ENCODE data around the gene NTSR1. TPM values are rescaled to one million over a fixed set of nuclear protein-coding genes. Genes with fewer than 3 reads are reported as not detected.

Gene NTSR1
- total RNA-seq, 4 donors from 2014 or later, result 0.04 to 0.13 TPM; not detected in 2

- Histone ChIP-seq H3K27ac (no peak overlapping the region), H3K9me3 (no peaks in the 10 kb centered on the region), H3K36me3 (no peaks in the 10 kb centered on the region), H3K27me3 (peaks cover 12 to 25% (median 13%) of the 10 kb centered on the region in 3 donors), H3K4me3 (no peak overlapping the region), H3K4me1 (no peaks in the 10 kb centered on the region)
- DNase-seq (no peak), ATAC-seq (no peak)
- intact Hi-C loops (cut with DNase I; ENCODE audit: low total_unique reads) (no loop called here), in situ Hi-C loops (cut with MboI; ENCODE audit: low sequenced_read_pairs in 4 of 4) (no loop called here)
- TF ChIP-seq POLR2A (IDR thresholded peaks at IDR 0.05), result no peak
- TF ChIP-seq CTCF (IDR thresholded peaks at IDR 0.05 in 4 of 5, conservative IDR thresholded peaks at IDR 0.05 in 1 of 5), result no peak
These were observed 20.6 kb upstream of the NTSR1 start for GRCh38 chr20:62688083-62688482.

GRCh38 chr20:62688855-62689460 is 19.7 kb upstream of the NTSR1 start:
- H3K27ac ChIP-seq, result no peak overlapping the region
- TF ChIP-seq POLR2A (IDR thresholded peaks at IDR 0.05) (no peak), CTCF (IDR thresholded peaks at IDR 0.05 in 4 of 5, conservative IDR thresholded peaks at IDR 0.05 in 1 of 5) (no peak)
- in situ Hi-C loops (cut with MboI; ENCODE audit: low sequenced_read_pairs in 4 of 4), result no loop called here

GRCh38 chr20:62689861-62690260 is 18.8 kb upstream of the NTSR1 start:
- Histone ChIP-seq H3K27ac (no peak overlapping the region), H3K27me3 (peaks cover 13 to 21% (median 18%) of the 10 kb centered on the region in 3 donors), H3K9me3 (no peaks in the 10 kb centered on the region), H3K36me3 (no peaks in the 10 kb centered on the region), H3K4me3 (no peak overlapping the region), H3K4me1 (no peaks in the 10 kb centered on the region)
- intact Hi-C loops (cut with DNase I; ENCODE audit: low total_unique reads), result no loop called here
- in situ Hi-C loops (cut with MboI; ENCODE audit: low sequenced_read_pairs in 4 of 4), result no loop called here
- DNase-seq, result no peak
- TF ChIP-seq CTCF (IDR thresholded peaks at IDR 0.05 in 4 of 5, conservative IDR thresholded peaks at IDR 0.05 in 1 of 5), result no peak
- no peak for TF ChIP-seq POLR2A (IDR thresholded peaks at IDR 0.05)
- no peak for ATAC-seq

More at GRCh38 chr20:62688855-62689460, 19.7 kb upstream of the NTSR1 start:
- H3K4me1 ChIP-seq, result no peaks in the 10 kb centered on the region
- peak in 1 of 2 donors; percentile 30 for ATAC-seq
- DNase-seq, result no peak
- H3K9me3 ChIP-seq, result no peaks in the 10 kb centered on the region
- peaks cover 9 to 23% (median 14%) of the 10 kb centered on the region in 3 donors for H3K27me3 ChIP-seq
- no peaks in the 10 kb centered on the region for H3K36me3 ChIP-seq
- intact Hi-C loops (cut with DNase I; ENCODE audit: low total_unique reads), result no loop called here
- H3K4me3 ChIP-seq, result no peak overlapping the region

DNA sequence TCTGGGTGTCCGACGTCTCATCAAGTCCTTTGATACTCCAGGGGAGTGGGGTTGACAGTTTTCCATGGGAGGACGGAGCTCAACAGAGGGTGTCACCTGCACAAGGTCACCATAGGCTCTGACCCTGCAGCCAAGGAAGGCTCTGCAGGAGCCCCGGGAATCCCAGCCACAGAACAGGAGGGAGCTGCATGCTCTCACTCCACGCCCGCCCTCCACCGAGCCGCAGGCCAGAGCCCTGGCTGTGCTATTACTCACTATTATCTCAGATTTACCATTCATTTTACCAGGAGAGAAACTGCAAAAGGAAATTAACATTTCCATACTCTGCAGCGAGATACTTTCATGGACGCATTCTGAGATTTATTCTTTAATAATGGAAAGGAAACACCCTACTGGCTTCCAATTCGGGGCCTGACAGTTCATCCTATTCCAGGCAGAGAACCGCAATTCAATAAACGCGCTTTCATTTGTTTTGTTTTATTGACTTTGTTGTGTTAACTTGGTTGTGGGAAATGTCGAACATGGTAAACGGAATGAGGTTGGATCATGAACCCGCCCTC is 18.3 kb upstream of the NTSR1 start:
- TF ChIP-seq CTCF (IDR thresholded peaks at IDR 0.05 in 4 of 5, conservative IDR thresholded peaks at IDR 0.05 in 1 of 5), result no peak
- TF ChIP-seq POLR2A (IDR thresholded peaks at IDR 0.05), result no peak
- no peaks in the 10 kb centered on the region for H3K36me3 ChIP-seq
- in situ Hi-C loops (cut with MboI; ENCODE audit: low sequenced_read_pairs in 4 of 4), result no loop called here
- H3K9me3 ChIP-seq, result no peaks in the 10 kb centered on the region
- peaks cover 13 to 23% (median 21%) of the 10 kb centered on the region in 3 donors for H3K27me3 ChIP-seq
- no peak overlapping the region for H3K4me3 ChIP-seq
- ATAC-seq (no peak), DNase-seq (no peak)
- H3K4me1 ChIP-seq, result no peaks in the 10 kb centered on the region
- intact Hi-C loops (cut with DNase I; ENCODE audit: low total_unique reads), result no loop called here
- no peak overlapping the region for H3K27ac ChIP-seq
